Measurements from ENCODE around the gene ZFP92.

DNA sequence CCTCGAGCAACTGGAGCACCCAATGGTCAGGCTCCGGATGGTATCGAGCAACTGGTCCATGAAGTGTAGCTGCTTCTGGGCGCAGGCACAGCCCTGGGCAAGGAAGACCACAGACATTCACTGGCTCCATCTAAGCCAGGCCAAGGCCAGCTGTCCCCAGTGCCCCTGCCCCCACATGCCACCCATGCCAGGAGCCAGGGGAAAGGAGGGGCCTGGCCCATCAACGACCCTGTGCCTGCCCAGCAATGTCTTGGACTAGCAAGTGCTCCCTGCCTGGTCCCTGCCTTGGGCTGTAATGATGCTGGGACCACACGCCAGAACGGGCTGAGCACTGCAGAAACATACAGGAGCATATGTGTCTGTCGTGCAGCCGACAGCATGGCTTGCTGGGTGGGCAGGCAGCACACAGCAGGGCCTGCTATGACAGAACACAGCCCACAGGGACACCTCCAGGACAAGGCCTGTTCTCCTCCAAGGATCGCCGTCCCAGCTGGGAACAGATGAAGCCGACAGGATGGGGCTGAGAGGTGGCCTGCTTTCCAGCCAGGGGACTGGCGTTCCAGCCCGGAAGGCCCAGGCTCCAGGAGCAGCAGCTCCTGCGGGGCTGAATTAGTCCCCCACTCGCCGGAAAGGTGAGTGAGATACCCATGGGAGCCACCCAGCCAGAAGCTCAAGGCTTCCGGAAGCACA, 46.0 kb downstream of the ZFP92 start:
- TF ChIP-seq, protein P1, sequence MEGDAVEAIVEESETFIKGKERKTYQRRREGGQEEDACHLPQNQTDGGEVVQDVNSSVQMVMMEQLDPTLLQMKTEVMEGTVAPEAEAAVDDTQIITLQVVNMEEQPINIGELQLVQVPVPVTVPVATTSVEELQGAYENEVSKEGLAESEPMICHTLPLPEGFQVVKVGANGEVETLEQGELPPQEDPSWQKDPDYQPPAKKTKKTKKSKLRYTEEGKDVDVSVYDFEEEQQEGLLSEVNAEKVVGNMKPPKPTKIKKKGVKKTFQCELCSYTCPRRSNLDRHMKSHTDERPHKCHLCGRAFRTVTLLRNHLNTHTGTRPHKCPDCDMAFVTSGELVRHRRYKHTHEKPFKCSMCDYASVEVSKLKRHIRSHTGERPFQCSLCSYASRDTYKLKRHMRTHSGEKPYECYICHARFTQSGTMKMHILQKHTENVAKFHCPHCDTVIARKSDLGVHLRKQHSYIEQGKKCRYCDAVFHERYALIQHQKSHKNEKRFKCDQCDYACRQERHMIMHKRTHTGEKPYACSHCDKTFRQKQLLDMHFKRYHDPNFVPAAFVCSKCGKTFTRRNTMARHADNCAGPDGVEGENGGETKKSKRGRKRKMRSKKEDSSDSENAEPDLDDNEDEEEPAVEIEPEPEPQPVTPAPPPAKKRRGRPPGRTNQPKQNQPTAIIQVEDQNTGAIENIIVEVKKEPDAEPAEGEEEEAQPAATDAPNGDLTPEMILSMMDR (IDR thresholded peaks at IDR 0.05; ENCODE audit: insufficient read depth, low read length, poor library complexity, severe bottlenecking): no peak
- TF ChIP-seq EZH2phosphoT487 (conservative IDR thresholded peaks at IDR 0.05; ENCODE audit: low read length): no peak

Measured in SU-DHL-6 (cell line).